ENCODE results near the gene DSTN.

DNA sequence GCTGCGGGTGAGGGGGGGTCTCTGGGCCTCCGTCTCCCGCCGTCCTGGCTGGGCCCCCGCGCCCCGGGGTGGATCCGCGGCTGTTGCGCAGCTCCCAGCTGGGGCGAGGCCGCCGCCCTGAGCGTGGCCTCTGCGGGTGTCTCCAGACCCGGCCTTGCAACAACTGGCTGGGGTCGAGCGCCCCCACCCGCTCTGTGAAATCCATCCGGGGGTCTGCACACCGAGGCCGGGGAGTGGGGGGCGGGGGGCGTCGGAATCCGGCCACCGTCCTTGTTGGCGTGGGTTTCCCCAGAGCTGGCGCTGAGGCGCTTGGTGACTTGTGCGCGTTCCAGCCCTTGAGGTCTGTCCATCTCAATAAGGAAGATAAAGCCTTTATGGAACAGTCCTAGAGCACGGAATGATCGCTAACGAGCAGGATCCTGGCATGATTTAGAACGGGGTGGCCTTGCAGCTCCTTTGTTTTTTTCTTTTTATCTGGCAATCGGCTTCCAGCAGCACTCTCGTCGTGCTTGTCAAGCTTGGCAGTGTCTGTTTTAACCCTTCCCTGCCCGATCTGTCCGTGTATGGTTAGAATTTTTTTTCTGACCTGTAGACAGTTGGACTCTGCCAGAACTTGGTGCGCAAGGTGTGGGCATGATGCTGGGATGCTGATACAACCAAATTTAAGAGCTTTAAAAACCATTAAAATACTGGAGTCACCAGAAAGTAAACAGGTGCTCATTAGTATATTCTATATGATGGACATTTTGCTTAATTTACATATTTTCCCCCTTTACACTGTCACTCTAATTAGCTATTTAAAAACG, 675 bp downstream of the DSTN start:
- peak; percentile 70 for TF ChIP-seq ZFX (IDR thresholded peaks at IDR 0.05)
- TF ChIP-seq, protein P1, sequence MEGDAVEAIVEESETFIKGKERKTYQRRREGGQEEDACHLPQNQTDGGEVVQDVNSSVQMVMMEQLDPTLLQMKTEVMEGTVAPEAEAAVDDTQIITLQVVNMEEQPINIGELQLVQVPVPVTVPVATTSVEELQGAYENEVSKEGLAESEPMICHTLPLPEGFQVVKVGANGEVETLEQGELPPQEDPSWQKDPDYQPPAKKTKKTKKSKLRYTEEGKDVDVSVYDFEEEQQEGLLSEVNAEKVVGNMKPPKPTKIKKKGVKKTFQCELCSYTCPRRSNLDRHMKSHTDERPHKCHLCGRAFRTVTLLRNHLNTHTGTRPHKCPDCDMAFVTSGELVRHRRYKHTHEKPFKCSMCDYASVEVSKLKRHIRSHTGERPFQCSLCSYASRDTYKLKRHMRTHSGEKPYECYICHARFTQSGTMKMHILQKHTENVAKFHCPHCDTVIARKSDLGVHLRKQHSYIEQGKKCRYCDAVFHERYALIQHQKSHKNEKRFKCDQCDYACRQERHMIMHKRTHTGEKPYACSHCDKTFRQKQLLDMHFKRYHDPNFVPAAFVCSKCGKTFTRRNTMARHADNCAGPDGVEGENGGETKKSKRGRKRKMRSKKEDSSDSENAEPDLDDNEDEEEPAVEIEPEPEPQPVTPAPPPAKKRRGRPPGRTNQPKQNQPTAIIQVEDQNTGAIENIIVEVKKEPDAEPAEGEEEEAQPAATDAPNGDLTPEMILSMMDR (conservative IDR thresholded peaks at IDR 0.05) = no peak
